HCT116 (cell line): ENCODE data around the gene PDE10A. TPM values are rescaled to one million over a fixed set of nuclear protein-coding genes. Genes with fewer than 3 reads are reported as not detected.

ENCODE experiments used
- ATAC-seq: fragments of 200-7000 bp; cut with Tn5 transposase; 2 replicates; pipeline ENCODE4 v1.9.1; 2020; ENCODE audit warnings: mild to moderate bottlenecking, moderate library complexity
- BruUV-seq: library from RNA; stranded (reverse); fragments of 400-500 nt; replicated peaks from 2 replicates; lab custom pipeline; 2021; lab: Mats Ljungman, UMichigan
- CTCF ChIA-PET: fragments of 300-600 bp; sonication (Branson Sonifier 250); formaldehyde crosslinking; loops from one replicate; lab custom pipeline; 2021; ENCODE audit warnings: antibody characterized with exemption; lab: Charles Lee
- POLR2A ChIA-PET: fragments of 300-600, 350-600 bp; sonication (Branson Sonifier 250); formaldehyde crosslinking; loops from one replicate; lab custom pipeline; 2021; ENCODE audit warnings: antibody characterized with exemption; lab: Charles Lee
- RAD21 ChIA-PET, 2 experiments: fragments of 300-600 bp; sonication (Branson Sonifier 250); formaldehyde crosslinking; loops; one replicate each; lab custom pipeline; 2023; ENCODE audit warnings: low total read pairs in 2 of 2; ENCODE audit not compliant: uncharacterized antibody in 2 of 2, unreplicated experiment in 2 of 2, low non-redundant PET in 1 of 2; lab: Charles Lee
- DNase-seq: peaks from one replicate; pipeline ENCODE4 v3.0.0-alpha.2; 2010; ENCODE audit warnings: low read depth, low spot score
- H2AFZ ChIP-seq: fragments of 200-600 bp; shearing (Covaris generic), sonication (generic); 2 replicates; pipeline ENCODE4 v1.6.1; 2017; ENCODE audit warnings: low read depth, mixed run types, mixed read lengths, antibody characterized with exemption, low read length; ENCODE audit not compliant: poor library complexity, severe bottlenecking
- H3K27ac ChIP-seq: 2 replicates; pipeline ENCODE4 v1.5.1; 2012; ENCODE audit warnings: low read depth, low read length
- H3K27me3 ChIP-seq: fragments of 200-600 bp; sonication (generic); 2 replicates; pipeline ENCODE4 v1.6.1; 2016; ENCODE audit warnings: mixed run types, low read length, mixed read lengths; ENCODE audit not compliant: insufficient read depth
- H3K36me3 ChIP-seq, 2 experiments: fragments of 200-500 bp in 1 of 2; fragments of 200-600 bp in 1 of 2; sonication (Bioruptor generic) in 1 of 2; sonication (generic) in 1 of 2; 2 replicates each; pipeline versions ENCODE4 v1.5.1 to v1.6.1; 2014 to 2016; ENCODE audit warnings: low read length in 2 of 2, inconsistent platforms in 1 of 2, mixed read lengths in 1 of 2, mixed run types in 1 of 2; ENCODE audit not compliant: insufficient read depth in 2 of 2, control insufficient read depth in 1 of 2
- H3K4me1 ChIP-seq, 2 experiments: fragments of 200-600 bp in 1 of 2; sonication (generic) in 1 of 2; 2 replicates each; pipeline versions ENCODE4 v1.5.1 to v1.6.1; 2012 to 2017; ENCODE audit warnings: low read length in 2 of 2, inconsistent platforms in 1 of 2, mild to moderate bottlenecking in 1 of 2, mixed read lengths in 1 of 2, mixed run types in 1 of 2, moderate library complexity in 1 of 2; ENCODE audit not compliant: insufficient read depth in 2 of 2, control insufficient read depth in 1 of 2
- H3K4me2 ChIP-seq: fragments of 200-600 bp; sonication (generic); 2 replicates; pipeline ENCODE4 v1.6.1; 2017; ENCODE audit warnings: mixed run types, low read length, mixed read lengths
- H3K4me3 ChIP-seq, 2 experiments: fragments of 200-600 bp in 1 of 2; sonication (generic) in 1 of 2; replicated peaks in 1 of 2; 2 replicates each; pipeline ENCODE4 v1.5.1; 2011 to 2016; ENCODE audit warnings: low read length in 2 of 2, control low read depth in 1 of 2, low read depth in 1 of 2, mild to moderate bottlenecking in 1 of 2, mixed read lengths in 1 of 2, mixed run types in 1 of 2
- H3K79me2 ChIP-seq: fragments of 200-600 bp; sonication (generic); 2 replicates; pipeline ENCODE4 v1.6.1; 2017; ENCODE audit warnings: mild to moderate bottlenecking, mixed run types, low read length, moderate library complexity, mixed read lengths; ENCODE audit not compliant: insufficient read depth
- H3K9ac ChIP-seq: fragments of 200-600 bp; sonication (generic); 2 replicates; pipeline ENCODE4 v1.6.1; 2016; ENCODE audit warnings: low read length, mixed read lengths
- H3K9me2 ChIP-seq: fragments of 200-600 bp; sonication (generic), shearing (Covaris generic); 2 replicates; pipeline ENCODE4 v1.6.1; 2017; ENCODE audit warnings: mixed run types, mild to moderate bottlenecking, moderate library complexity; ENCODE audit not compliant: insufficient read depth
- H3K9me3 ChIP-seq, 2 experiments: fragments of 200-500 bp in 1 of 2; fragments of 200-600 bp in 1 of 2; sonication (Bioruptor generic) in 1 of 2; sonication (generic) in 1 of 2; 2 replicates each; pipeline ENCODE4 v1.6.1; 2014 to 2017; ENCODE audit warnings: low read length in 2 of 2, mixed read lengths in 2 of 2, inconsistent platforms in 1 of 2, low read depth in 1 of 2, mild to moderate bottlenecking in 1 of 2, mixed run types in 1 of 2, moderate library complexity in 1 of 2; ENCODE audit not compliant: control insufficient read depth in 1 of 2, insufficient read depth in 1 of 2
- H4K20me1 ChIP-seq: fragments of 200-600 bp; sonication (generic), shearing (Covaris generic); 2 replicates; pipeline ENCODE4 v1.6.1; 2017; ENCODE audit warnings: mixed run types, mild to moderate bottlenecking, moderate library complexity; ENCODE audit not compliant: insufficient read depth
- ATF3 ChIP-seq: IDR thresholded peaks from 2 replicates; pipeline ENCODE4 v1.6.1; 2012
- CBX3 ChIP-seq: IDR thresholded peaks from 2 replicates; pipeline ENCODE4 v1.6.1; 2012; ENCODE audit warnings: low read depth
- CTCF ChIP-seq, 3 experiments: fragments of 200-600 bp in 1 of 3; sonication (generic) in 1 of 3; IDR thresholded peaks in 2 of 3; conservative IDR thresholded peaks in 1 of 3; 2 replicates each; pipeline ENCODE4 v1.5.1; 2012 to 2017; ENCODE audit warnings: low read depth in 2 of 3, low read length in 2 of 3, antibody characterized with exemption in 1 of 3, borderline replicate concordance in 1 of 3, control low read depth in 1 of 3, mild to moderate bottlenecking in 1 of 3, mixed read lengths in 1 of 3, mixed run types in 1 of 3, moderate library complexity in 1 of 3; ENCODE audit not compliant: insufficient read depth in 1 of 3
- EGR1 ChIP-seq: IDR thresholded peaks from 2 replicates; pipeline ENCODE4 v1.6.1; 2012; ENCODE audit warnings: low read depth
- FOSL1 ChIP-seq: IDR thresholded peaks from 2 replicates; pipeline ENCODE4 v1.6.1; 2012; ENCODE audit warnings: low read depth
- JUND ChIP-seq: IDR thresholded peaks from 2 replicates; pipeline ENCODE4 v1.6.1; 2012
- POLR2A ChIP-seq: IDR thresholded peaks from 2 replicates; pipeline ENCODE4 v1.7.0; 2011; ENCODE audit warnings: borderline replicate concordance; ENCODE audit not compliant: insufficient read depth, insufficient read length; ENCODE audit errors: extremely low read depth
- SP1 ChIP-seq: IDR thresholded peaks from 2 replicates; pipeline ENCODE4 v1.6.1; 2012; ENCODE audit warnings: low read depth
- SRF ChIP-seq: IDR thresholded peaks from 2 replicates; pipeline ENCODE4 v1.6.1; 2012; ENCODE audit warnings: low read depth
- YY1 ChIP-seq: IDR thresholded peaks from 2 replicates; pipeline ENCODE4 v1.6.1; 2011; ENCODE audit warnings: low read length, low read depth, moderate library complexity, mild to moderate bottlenecking; ENCODE audit not compliant: insufficient replicate concordance; ENCODE audit errors: extremely low read depth
- ZFX ChIP-seq: fragments of 450-650 bp; IDR thresholded peaks from 2 replicates; pipeline ENCODE4 v1.6.1; 2017
- ZNF274 ChIP-seq: fragments of 200-500 bp; sonication (Bioruptor generic); IDR thresholded peaks from 2 replicates; pipeline ENCODE4 v1.6.1; 2014; ENCODE audit warnings: mild to moderate bottlenecking, low read depth, low read length, inconsistent platforms
- intact Hi-C: fragments of 100-400 bp; cut with micrococcal nuclease; formaldehyde crosslinking; loops from 2 replicates; pipeline ENCODE4 v1.10.0; 2022
- total RNA-seq: library from RNA; stranded (reverse); gene quantifications from one replicate; pipeline ENCODE4 v1.2.1, GENCODE V29; 2021; ENCODE audit not compliant: unreplicated experiment

The PDE10A gene
- total RNA-seq, 1 experiment from 2014 or later = 0.37 TPM

DNA sequence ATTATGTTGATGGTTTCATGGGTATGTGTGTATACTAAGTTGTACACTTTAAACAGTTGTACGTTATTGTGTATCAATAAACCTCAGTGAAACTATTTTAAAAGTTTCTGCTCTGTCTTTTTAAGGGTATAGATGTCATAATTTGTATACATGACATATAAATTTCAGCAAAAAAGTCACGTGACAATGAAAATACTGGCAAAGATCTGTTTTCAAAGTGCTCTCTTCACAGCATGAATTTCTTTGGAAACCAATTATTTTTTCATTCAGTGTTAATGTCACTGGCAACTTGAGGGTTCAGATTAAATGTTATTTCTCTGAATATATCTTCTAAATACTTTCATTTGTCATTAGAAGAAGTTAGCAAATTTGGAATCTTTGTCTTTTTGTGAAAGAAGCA is 261.9 kb downstream of the PDE10A start:
- DNase-seq (no peak), ATAC-seq (no peak)
- Histone ChIP-seq H3K4me2 (no peak overlapping the region), H3K9ac (no peak overlapping the region), H3K27ac (no peak overlapping the region), H3K4me3 (no peak overlapping the region), H3K27me3 (no peaks in the 10 kb centered on the region), H4K20me1 (no peaks in the 10 kb centered on the region), H3K79me2 (no peaks in the 10 kb centered on the region), H3K4me1 (no peaks in the 10 kb centered on the region), H2AFZ (no peak overlapping the region), H3K36me3 (no peaks in the 10 kb centered on the region), H3K9me3 (peaks cover 0 to 4% of the 10 kb centered on the region in 2 experiments; a peak in 2 of 4 replicates), H3K9me2 (no peaks in the 10 kb centered on the region)
- no peak for TF ChIP-seq EGR1
- POLR2A ChIA-PET = no interaction called here
- RAD21 ChIA-PET = no interaction called here
- BruUV-seq = no TSS peak
- CTCF ChIA-PET = no interaction called here
- intact Hi-C loops = no loop called here

DNA sequence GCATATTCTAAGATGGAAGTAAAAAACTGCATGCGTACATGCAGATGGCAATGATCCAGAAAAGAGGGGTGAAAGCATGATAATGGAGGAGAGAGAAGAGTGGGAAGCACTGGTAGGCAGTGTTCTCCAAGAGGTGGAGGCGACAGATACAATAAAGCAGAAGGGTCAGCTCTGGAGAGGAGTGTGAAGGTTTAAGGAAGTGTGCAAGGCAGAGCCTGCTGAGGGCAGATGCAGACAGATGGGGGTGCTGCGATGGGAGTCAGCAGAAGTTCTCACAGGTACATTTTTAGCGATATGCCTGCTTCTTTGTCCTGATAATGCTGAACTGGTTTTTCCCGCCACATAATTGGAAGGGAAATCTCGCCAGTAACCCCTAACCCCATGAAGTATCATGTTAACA is 272.6 kb downstream of the PDE10A start:
- ChIA-PET POLR2A (no interaction called here), CTCF (no interaction called here), RAD21 (no interaction called here)
- Histone ChIP-seq H3K9me2 (no peaks in the 10 kb centered on the region), H3K27me3 (no peaks in the 10 kb centered on the region), H3K9me3 (peaks cover 0 to 5% of the 10 kb centered on the region in 2 experiments; a peak in 1 of 4 replicates), H3K27ac (no peak overlapping the region), H3K4me3 (no peak overlapping the region), H3K79me2 (no peaks in the 10 kb centered on the region), H3K36me3 (no peaks in the 10 kb centered on the region), H4K20me1 (no peaks in the 10 kb centered on the region), H3K4me1 (no peaks in the 10 kb centered on the region), H3K9ac (no peak overlapping the region), H3K4me2 (no peak overlapping the region), H2AFZ (no peak overlapping the region)
- intact Hi-C loops = no loop called here
- ATAC-seq (no peak), DNase-seq (no peak)
- TF ChIP-seq EGR1 (no peak), ATF3 (no peak), FOSL1 (no peak), POLR2A (no peak), YY1 (no peak), CTCF (IDR thresholded peaks at IDR 0.05 in 2 of 3, conservative IDR thresholded peaks at IDR 0.05 in 1 of 3; ENCODE audit: borderline replicate concordance in 1 of 3, insufficient read depth in 1 of 3, low read depth in 2 of 3, low read length in 2 of 3) (no peak), ZNF274 (no peak), SRF (no peak), JUND (no peak), ZFX (no peak), SP1 (no peak), CBX3 (no peak)
- no TSS peak for BruUV-seq
